ENCODE results near the gene SYNJ1. TPM values are rescaled to one million over a fixed set of nuclear protein-coding genes. Genes with fewer than 3 reads are reported as not detected.

Gene SYNJ1
- total and polyA plus RNA-seq, 2 of the 4 experiments (the other 2 are of a cell fraction): 3.6 to 4.6 TPM

- Histone ChIP-seq H3K56ac (ENCODE audit: extremely low read depth, insufficient read depth, low read length) (no peak overlapping the region), H3K27me3 (ENCODE audit: control insufficient read depth, insufficient read depth, low read length) (no peaks in the 10 kb centered on the region), H3K23ac (ENCODE audit: low read depth, low read length) (no peak overlapping the region), H3K4me3 (ENCODE audit: insufficient read depth, low read depth, low read length) (no peak overlapping the region), H3K36me3 (ENCODE audit: control insufficient read depth, insufficient read depth, low read length) (peaks cover 28% of the 10 kb centered on the region), H3K4me1 (ENCODE audit: control insufficient read depth, insufficient read depth, low read length) (no peaks in the 10 kb centered on the region), H3K9ac (ENCODE audit: low read depth, low read length) (no peak overlapping the region), H3K4ac (ENCODE audit: low read depth, low read length) (no peak overlapping the region), H2AFZ (replicated peaks; ENCODE audit: low read length, poor library complexity) (no peak overlapping the region), H3K27ac (ENCODE audit: insufficient read depth, low read length) (no peak overlapping the region), H2AK9ac (replicated peaks; ENCODE audit: low read depth, low read length, poor library complexity) (no peak overlapping the region), H2BK20ac (ENCODE audit: low read depth, low read length) (no peak overlapping the region), H2BK120ac (ENCODE audit: low read depth, low read length) (no peak overlapping the region), H3K79me1 (ENCODE audit: low read depth in 1 of 2, low read length in 2 of 2) (peaks cover 13 to 16% of the 10 kb centered on the region in 2 experiments; a peak in 2 of 4 replicates), H4K5ac (ENCODE audit: low read depth, low read length) (no peak overlapping the region), H3K9me1 (ENCODE audit: insufficient read depth, low read length) (no peaks in the 10 kb centered on the region; the same call in 1 of the 2 replicates), H4K8ac (ENCODE audit: low read depth in 2 of 2, low read length in 2 of 2) (no peak overlapping the region), H2BK15ac (ENCODE audit: low read depth, low read length) (no peak overlapping the region), H3K14ac (replicated peaks; ENCODE audit: low read depth, low read length) (no peak overlapping the region), H3K4me2 (ENCODE audit: low read depth, low read length) (no peak overlapping the region), H4K91ac (ENCODE audit: insufficient read depth, low read depth, low read length) (no peak overlapping the region), H3K9me3 (ENCODE audit: control insufficient read depth, insufficient read depth, low read length) (no peaks in the 10 kb centered on the region), H2BK5ac (ENCODE audit: low read depth, low read length, poor library complexity, severe bottlenecking) (no peak overlapping the region), H4K20me1 (ENCODE audit: insufficient read depth, low read length) (no peaks in the 10 kb centered on the region), H3K18ac (ENCODE audit: low read depth, low read length) (no peak overlapping the region), H2AK5ac (ENCODE audit: low read depth, low read length) (no peak overlapping the region)
- BruUV-seq (replicated peaks): no TSS peak
- ATAC-seq (ENCODE audit: low read depth) (no peak), DNase-seq (no peak)
- dilution Hi-C loops (cut with HindIII; ENCODE audit: low sequenced_read_pairs, unreplicated experiment) (no loop called here), intact Hi-C loops (cut with micrococcal nuclease) (no loop called here), in situ Hi-C loops (cut with MboI; ENCODE audit: low sequenced_read_pairs) (no loop called here)
- ChIA-PET CTCF (interaction anchor here (1.6 kb wide), 1 partner anchor 13 kb away, joined by 5 read pairs; the partner anchor contains the start of gene PAXBP1), POLR2A (ENCODE audit: unreplicated experiment) (no interaction called here)
- WGBS, 2 experiments (ENCODE audit: extremely low coverage in 2 of 2, insufficient read length in 1 of 2): 100% methylated on average over 1 of the region's 1 CpG; no CpG with 5 or more reads in 1 of the 2 experiments
- no peak for TF ChIP-seq USF2 (IDR thresholded peaks at IDR 0.05; ENCODE audit: low read depth, low read length)
- TF ChIP-seq POLR2A (IDR thresholded peaks at IDR 0.05; ENCODE audit: low read depth, low read length): no peak
- TF ChIP-seq BHLHE40 (IDR thresholded peaks at IDR 0.05; ENCODE audit: low read depth, low read length): no peak
- TF ChIP-seq MXI1 (IDR thresholded peaks at IDR 0.05; ENCODE audit: borderline replicate concordance, low read depth, low read length): no peak
- no peak for TF ChIP-seq MAFK (IDR thresholded peaks at IDR 0.05; ENCODE audit: low read depth, low read length)
- TF ChIP-seq RFX5 (IDR thresholded peaks at IDR 0.05; ENCODE audit: low read depth, low read length): no peak
- no peak for TF ChIP-seq CEBPB (IDR thresholded peaks at IDR 0.05; ENCODE audit: low read depth, low read length)
- no peak for TF ChIP-seq CTCF (conservative IDR thresholded peaks at IDR 0.05; ENCODE audit: low read depth, low read length)
- no peak for TF ChIP-seq MAZ (IDR thresholded peaks at IDR 0.05; ENCODE audit: borderline replicate concordance, low read depth, low read length)
- TF ChIP-seq, protein P1, sequence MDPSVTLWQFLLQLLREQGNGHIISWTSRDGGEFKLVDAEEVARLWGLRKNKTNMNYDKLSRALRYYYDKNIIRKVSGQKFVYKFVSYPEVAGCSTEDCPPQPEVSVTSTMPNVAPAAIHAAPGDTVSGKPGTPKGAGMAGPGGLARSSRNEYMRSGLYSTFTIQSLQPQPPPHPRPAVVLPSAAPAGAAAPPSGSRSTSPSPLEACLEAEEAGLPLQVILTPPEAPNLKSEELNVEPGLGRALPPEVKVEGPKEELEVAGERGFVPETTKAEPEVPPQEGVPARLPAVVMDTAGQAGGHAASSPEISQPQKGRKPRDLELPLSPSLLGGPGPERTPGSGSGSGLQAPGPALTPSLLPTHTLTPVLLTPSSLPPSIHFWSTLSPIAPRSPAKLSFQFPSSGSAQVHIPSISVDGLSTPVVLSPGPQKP (IDR thresholded peaks at IDR 0.05; ENCODE audit: borderline replicate concordance, low read depth, low read length): no peak
- no peak for TF ChIP-seq CHD1 (IDR thresholded peaks at IDR 0.05; ENCODE audit: low read depth, low read length)
- no peak for TF ChIP-seq NFE2L2 (IDR thresholded peaks at IDR 0.05; ENCODE audit: low read depth, low read length)
- TF ChIP-seq RCOR1 (IDR thresholded peaks at IDR 0.05; ENCODE audit: insufficient replicate concordance, low read length): no peak
- TF ChIP-seq FOS (IDR thresholded peaks at IDR 0.05; ENCODE audit: low read depth, low read length): no peak
- no peak for TF ChIP-seq RAD21 (IDR thresholded peaks at IDR 0.05; ENCODE audit: low read length)
- TF ChIP-seq SMC3 (IDR thresholded peaks at IDR 0.05; ENCODE audit: low read depth, low read length): no peak
These were observed 30.0 kb upstream of the SYNJ1 start for GRCh38 chr21:32757804-32758203.
